ENCODE data around the gene PPIF.
"Not testable (repeated sequence)": the region's sequence is repeated elsewhere in the genome, so short reads cannot be mapped to it uniquely, and the experiment has no call there.

The PPIF gene

GRCh38 chr10:79327090-79327457, 20.2 kb upstream of the PPIF start:
- peaks cover 13% of the 10 kb centered on the region for H3K4me1 ChIP-seq (ENCODE audit: control insufficient read depth, insufficient read depth, low read length)

GRCh38 chr10:79328147-79328701, 19.0 kb upstream of the PPIF start:
- Histone ChIP-seq H3K36me3 (ENCODE audit: control insufficient read depth, insufficient read depth, low read length) (no peaks in the 10 kb centered on the region), H3K4me3 (ENCODE audit: low read length) (no peak overlapping the region), H3K4me1 (ENCODE audit: control insufficient read depth, insufficient read depth, low read length) (peaks cover 13% of the 10 kb centered on the region), H3K9me3 (ENCODE audit: control insufficient read depth, low read length) (no peaks in the 10 kb centered on the region), H3K27me3 (ENCODE audit: control insufficient read depth, insufficient read depth, low read length) (no peaks in the 10 kb centered on the region), H3K9ac (ENCODE audit: low read length) (no peak overlapping the region)

More at GRCh38 chr10:79327090-79327457, 20.2 kb upstream of the PPIF start:
- H3K27me3 ChIP-seq (ENCODE audit: control insufficient read depth, insufficient read depth, low read length), result no peaks in the 10 kb centered on the region
- no peak overlapping the region for H3K4me3 ChIP-seq (ENCODE audit: low read length)
- H3K36me3 ChIP-seq (ENCODE audit: control insufficient read depth, insufficient read depth, low read length), result no peaks in the 10 kb centered on the region
- no peak overlapping the region for H3K9ac ChIP-seq (ENCODE audit: low read length)
- H3K9me3 ChIP-seq (ENCODE audit: control insufficient read depth, low read length), result no peaks in the 10 kb centered on the region

DNA sequence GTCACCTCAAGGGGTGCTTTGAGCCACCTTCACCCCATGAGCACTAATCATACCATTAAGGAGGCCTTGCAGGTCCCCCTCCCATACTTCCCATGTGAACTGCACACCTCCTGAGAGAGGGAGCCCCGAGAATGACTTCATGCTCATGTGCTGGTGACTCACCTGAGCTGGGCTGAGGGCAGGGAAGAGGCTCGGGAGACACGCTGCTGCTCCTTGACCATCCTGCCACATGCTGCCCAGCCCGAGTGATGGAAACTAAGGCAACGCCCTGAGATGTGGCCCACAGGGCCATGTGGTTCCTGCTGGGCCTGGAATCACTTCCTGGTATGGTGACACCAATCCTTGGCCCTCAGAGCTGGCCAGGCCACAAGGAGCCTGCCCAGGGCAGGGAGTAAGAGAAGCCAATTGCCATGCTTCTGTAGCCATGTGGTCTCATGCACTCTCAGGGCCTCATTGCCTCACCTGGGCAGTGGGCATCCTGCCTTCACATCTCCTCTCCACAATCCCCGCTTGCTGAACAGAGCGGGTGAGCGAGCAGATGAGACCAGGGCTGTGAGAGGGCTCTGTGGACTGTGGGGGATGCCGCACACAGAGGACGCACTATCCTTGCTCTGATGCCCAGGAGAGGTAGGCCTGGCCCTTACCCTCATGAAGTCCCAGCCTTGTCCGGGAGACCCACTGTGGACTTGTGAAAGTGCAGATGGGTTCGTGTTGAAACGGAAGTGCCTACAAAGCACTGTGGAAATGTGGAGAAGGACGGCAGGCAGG, 18.3 kb upstream of the PPIF start:
- Histone ChIP-seq H3K4me3 (ENCODE audit: low read length) (no peak overlapping the region), H3K9me3 (ENCODE audit: control insufficient read depth, low read length) (no peaks in the 10 kb centered on the region), H3K9ac (ENCODE audit: low read length) (no peak overlapping the region), H3K27me3 (ENCODE audit: control insufficient read depth, insufficient read depth, low read length) (no peaks in the 10 kb centered on the region), H3K4me1 (ENCODE audit: control insufficient read depth, insufficient read depth, low read length) (peaks cover 13% of the 10 kb centered on the region), H3K36me3 (ENCODE audit: control insufficient read depth, insufficient read depth, low read length) (no peaks in the 10 kb centered on the region)

- no peak overlapping the region for H3K4me3 ChIP-seq (ENCODE audit: low read length)
Measured at GRCh38 chr10:79329529-79329928, 17.7 kb upstream of the PPIF start.

GRCh38 chr10:79331226-79331625, 16.0 kb upstream of the PPIF start:
- Histone ChIP-seq H3K4me3 (ENCODE audit: low read length) (no peak overlapping the region), H3K9ac (ENCODE audit: low read length) (no peak overlapping the region), H3K9me3 (ENCODE audit: control insufficient read depth, low read length) (no peaks in the 10 kb centered on the region), H3K36me3 (ENCODE audit: control insufficient read depth, insufficient read depth, low read length) (no peaks in the 10 kb centered on the region), H3K27me3 (ENCODE audit: control insufficient read depth, insufficient read depth, low read length) (no peaks in the 10 kb centered on the region), H3K4me1 (ENCODE audit: control insufficient read depth, insufficient read depth, low read length) (peaks cover 13% of the 10 kb centered on the region)

More at GRCh38 chr10:79329529-79329928, 17.7 kb upstream of the PPIF start:
- Histone ChIP-seq H3K27me3 (ENCODE audit: control insufficient read depth, insufficient read depth, low read length) (no peaks in the 10 kb centered on the region), H3K9ac (ENCODE audit: low read length) (no peak overlapping the region), H3K4me1 (ENCODE audit: control insufficient read depth, insufficient read depth, low read length) (peaks cover 13% of the 10 kb centered on the region), H3K36me3 (ENCODE audit: control insufficient read depth, insufficient read depth, low read length) (no peaks in the 10 kb centered on the region), H3K9me3 (ENCODE audit: control insufficient read depth, low read length) (no peaks in the 10 kb centered on the region)

DNA sequence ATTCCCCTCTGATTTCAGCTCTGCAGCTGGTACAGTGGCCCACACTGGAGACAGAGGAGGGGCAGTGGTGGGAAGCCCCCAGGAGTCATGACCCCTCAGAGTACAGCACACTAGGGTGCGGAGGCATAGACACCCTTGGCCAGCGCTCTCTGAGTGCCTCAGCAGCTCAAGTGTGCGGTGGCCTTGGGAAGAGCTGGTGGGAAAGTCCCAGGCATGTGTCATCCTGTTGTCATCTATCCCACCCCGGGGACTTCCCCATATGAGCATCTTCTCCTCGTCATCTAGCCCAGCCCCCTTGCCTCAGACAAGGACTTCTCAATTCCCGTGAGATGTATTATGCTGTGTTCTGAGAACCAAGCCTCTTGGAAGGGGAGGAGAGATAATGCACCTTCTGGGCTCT, 15.6 kb upstream of the PPIF start:
- Histone ChIP-seq H3K4me3 (ENCODE audit: low read length) (no peak overlapping the region), H3K36me3 (ENCODE audit: control insufficient read depth, insufficient read depth, low read length) (no peaks in the 10 kb centered on the region), H3K27me3 (ENCODE audit: control insufficient read depth, insufficient read depth, low read length) (no peaks in the 10 kb centered on the region), H3K9me3 (ENCODE audit: control insufficient read depth, low read length) (no peaks in the 10 kb centered on the region), H3K9ac (ENCODE audit: low read length) (no peak overlapping the region), H3K4me1 (ENCODE audit: control insufficient read depth, insufficient read depth, low read length) (peaks cover 13% of the 10 kb centered on the region)

GRCh38 chr10:79332610-79333315, 14.5 kb upstream of the PPIF start:
- H3K27me3 ChIP-seq (ENCODE audit: control insufficient read depth, insufficient read depth, low read length); H3K9me3 ChIP-seq (ENCODE audit: control insufficient read depth, low read length); H3K9ac ChIP-seq (ENCODE audit: low read length); H3K4me3 ChIP-seq (ENCODE audit: low read length); H3K36me3 ChIP-seq (ENCODE audit: control insufficient read depth, insufficient read depth, low read length): not testable (repeated sequence)
- H3K4me1 ChIP-seq (ENCODE audit: control insufficient read depth, insufficient read depth, low read length), result peaks cover 13% of the 10 kb centered on the region

DNA sequence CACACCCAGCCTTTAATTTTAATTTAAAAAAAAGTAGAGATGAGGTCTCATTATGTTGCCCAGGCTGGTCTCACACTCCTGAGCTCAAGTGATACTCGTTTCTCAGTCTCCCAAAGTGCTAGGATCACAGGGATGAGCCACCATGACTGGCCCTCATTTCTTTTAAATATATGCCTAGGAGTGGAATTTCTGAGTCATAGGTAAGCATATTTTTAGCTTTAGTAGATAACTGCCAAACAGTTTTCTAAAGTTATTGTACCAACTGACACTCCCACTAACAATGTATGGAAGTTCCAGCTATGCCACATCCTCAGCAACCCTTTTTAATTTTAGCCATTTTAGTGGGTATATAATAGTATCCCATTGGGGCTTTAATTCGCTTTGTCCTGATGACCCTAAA, 13.8 kb upstream of the PPIF start:
- H3K4me3 ChIP-seq (ENCODE audit: low read length), result no peak overlapping the region
- peaks cover 10% of the 10 kb centered on the region for H3K4me1 ChIP-seq (ENCODE audit: control insufficient read depth, insufficient read depth, low read length)
- H3K27me3 ChIP-seq (ENCODE audit: control insufficient read depth, insufficient read depth, low read length), result no peaks in the 10 kb centered on the region
- no peaks in the 10 kb centered on the region for H3K9me3 ChIP-seq (ENCODE audit: control insufficient read depth, low read length)
- H3K36me3 ChIP-seq (ENCODE audit: control insufficient read depth, insufficient read depth, low read length), result no peaks in the 10 kb centered on the region
- no peak overlapping the region for H3K9ac ChIP-seq (ENCODE audit: low read length)

DNA sequence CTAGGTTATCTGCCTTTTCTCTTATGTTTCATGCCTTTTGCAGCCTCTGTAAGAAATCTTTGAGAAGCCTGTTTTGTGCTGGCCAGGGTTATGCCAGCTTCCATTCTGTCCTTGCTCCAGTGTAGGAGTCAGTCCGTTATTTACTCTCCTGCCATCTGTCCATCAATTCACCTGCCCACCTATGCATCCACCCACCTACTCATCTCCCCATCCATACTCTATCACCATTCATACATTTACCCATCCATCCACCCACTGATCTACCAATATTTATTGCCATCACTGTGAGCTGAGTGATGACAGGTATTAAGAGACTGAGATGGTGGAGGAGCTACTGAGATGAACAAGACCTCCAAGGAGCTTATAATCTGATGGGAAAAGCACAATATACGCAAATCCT, 12.7 kb upstream of the PPIF start:
- Histone ChIP-seq H3K36me3 (ENCODE audit: control insufficient read depth, insufficient read depth, low read length) (no peaks in the 10 kb centered on the region), H3K27me3 (ENCODE audit: control insufficient read depth, insufficient read depth, low read length) (no peaks in the 10 kb centered on the region), H3K4me3 (ENCODE audit: low read length) (no peak overlapping the region), H3K9me3 (ENCODE audit: control insufficient read depth, low read length) (no peaks in the 10 kb centered on the region), H3K4me1 (ENCODE audit: control insufficient read depth, insufficient read depth, low read length) (no peaks in the 10 kb centered on the region), H3K9ac (ENCODE audit: low read length) (no peak overlapping the region)

DNA sequence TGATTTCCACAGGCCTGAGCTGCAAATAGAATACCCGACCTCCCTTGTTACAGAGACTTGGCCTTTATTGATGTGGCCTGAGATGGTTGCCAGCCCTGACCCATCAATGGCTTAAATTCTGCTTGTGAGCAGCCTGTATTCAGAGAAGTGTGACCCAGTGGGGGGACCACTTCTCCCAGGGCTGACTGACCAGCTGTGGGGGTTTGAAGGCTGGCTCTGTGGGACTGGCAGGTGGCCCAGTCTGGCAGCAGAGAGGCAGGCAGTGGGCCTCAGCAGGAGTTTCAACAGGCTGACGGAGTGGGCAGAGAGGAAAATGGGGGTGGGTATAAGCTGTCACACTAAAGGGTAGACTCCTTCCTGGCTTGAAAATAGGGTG, 12.2 kb upstream of the PPIF start:
- Histone ChIP-seq H3K9ac (ENCODE audit: low read length) (no peak overlapping the region), H3K4me1 (ENCODE audit: control insufficient read depth, insufficient read depth, low read length) (no peaks in the 10 kb centered on the region), H3K9me3 (ENCODE audit: control insufficient read depth, low read length) (no peaks in the 10 kb centered on the region), H3K4me3 (ENCODE audit: low read length) (no peak overlapping the region), H3K36me3 (ENCODE audit: control insufficient read depth, insufficient read depth, low read length) (no peaks in the 10 kb centered on the region), H3K27me3 (ENCODE audit: control insufficient read depth, insufficient read depth, low read length) (no peaks in the 10 kb centered on the region)

DNA sequence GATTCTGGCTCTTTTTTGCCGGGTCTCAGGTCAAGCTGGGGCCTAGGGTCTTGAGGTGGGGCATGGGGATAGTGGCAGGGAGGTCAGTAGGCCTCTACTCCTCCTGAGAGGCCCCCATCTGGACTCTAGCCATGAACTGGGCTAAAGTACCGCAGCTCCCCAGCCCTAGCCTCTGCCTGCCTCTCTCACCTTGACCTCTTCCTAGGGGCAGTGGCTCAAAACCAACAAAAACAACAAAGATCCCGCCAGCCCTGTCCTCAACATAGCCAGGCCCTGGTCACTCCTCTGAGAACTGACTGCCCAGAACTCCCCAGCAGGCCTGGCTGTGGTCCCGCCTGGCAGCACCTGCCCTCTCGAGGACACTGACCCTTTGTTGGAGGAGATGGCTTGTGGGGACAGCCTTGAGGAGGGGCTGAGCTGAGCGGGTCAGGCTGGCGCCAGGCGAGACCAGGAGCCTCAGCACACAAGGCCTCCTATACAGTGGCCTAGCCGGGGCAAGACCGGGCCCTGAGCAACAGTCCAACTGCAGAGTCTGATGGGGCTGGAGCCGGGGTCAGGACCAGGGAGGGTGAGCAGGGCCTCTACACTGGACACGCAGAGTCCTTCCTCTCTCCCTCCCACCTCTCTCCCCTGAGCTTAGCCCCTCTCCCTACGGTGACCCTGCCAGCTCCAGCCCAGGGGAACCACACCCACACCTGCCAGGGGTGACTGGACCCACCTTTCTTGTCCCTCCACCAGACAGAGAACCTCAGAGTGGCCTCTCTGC, 11.6 kb upstream of the PPIF start:
- Histone ChIP-seq H3K4me3 (ENCODE audit: low read length) (no peak overlapping the region), H3K9ac (ENCODE audit: low read length) (no peak overlapping the region), H3K27me3 (ENCODE audit: control insufficient read depth, insufficient read depth, low read length) (no peaks in the 10 kb centered on the region), H3K36me3 (ENCODE audit: control insufficient read depth, insufficient read depth, low read length) (no peaks in the 10 kb centered on the region), H3K9me3 (ENCODE audit: control insufficient read depth, low read length) (no peaks in the 10 kb centered on the region), H3K4me1 (ENCODE audit: control insufficient read depth, insufficient read depth, low read length) (no peaks in the 10 kb centered on the region)

DNA sequence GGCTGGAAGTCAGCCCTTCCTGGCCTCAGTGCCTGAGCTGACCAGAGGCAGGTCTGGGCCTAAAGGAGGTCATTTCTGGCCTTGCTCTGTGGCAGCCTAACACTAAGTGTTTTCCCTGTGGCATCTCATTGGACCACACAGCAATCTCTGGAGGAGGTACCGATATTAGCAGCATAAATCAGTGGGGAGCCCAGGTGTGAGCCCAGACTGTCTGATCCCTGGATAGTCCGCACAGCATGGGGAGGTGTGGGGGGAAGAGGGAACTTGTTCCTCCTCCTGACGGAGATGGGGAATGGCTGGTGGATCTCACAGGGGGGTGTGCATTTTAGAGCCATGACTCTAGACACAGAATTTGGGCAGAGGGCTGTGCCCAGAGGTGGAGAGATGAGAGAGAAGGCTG, 11.0 kb upstream of the PPIF start:
- H3K4me1 ChIP-seq (ENCODE audit: control insufficient read depth, insufficient read depth, low read length), result no peaks in the 10 kb centered on the region
- H3K9me3 ChIP-seq (ENCODE audit: control insufficient read depth, low read length), result no peaks in the 10 kb centered on the region
- no peaks in the 10 kb centered on the region for H3K27me3 ChIP-seq (ENCODE audit: control insufficient read depth, insufficient read depth, low read length)
- H3K4me3 ChIP-seq (ENCODE audit: low read length), result no peak overlapping the region
- H3K36me3 ChIP-seq (ENCODE audit: control insufficient read depth, insufficient read depth, low read length), result no peaks in the 10 kb centered on the region
- no peak overlapping the region for H3K9ac ChIP-seq (ENCODE audit: low read length)

Measured in mucosa of stomach (tissue), 1 donor.